ENCODE results near the gene RIMBP2.

- TF ChIP-seq CTCF (IDR thresholded peaks at IDR 0.05) (no peak), EZH2 (IDR thresholded peaks at IDR 0.05) (no peak), EZH2phosphoT487 (IDR thresholded peaks at IDR 0.05) (no peak)
Observed at GRCh38 chr12:130689408-130690405, 26.4 kb downstream of the RIMBP2 start.
